Loucy (cell line): ENCODE measurements around the gene SRPRB.

ENCODE experiments used
- EZH2phosphoT487 ChIP-seq: fragments of 200-600 bp; IDR thresholded peaks from 2 replicates; pipeline ENCODE4 v1.6.1; 2018; ENCODE audit warnings: antibody characterized with exemption, mild to moderate bottlenecking, moderate library complexity, borderline replicate concordance
- TF ChIP-seq, protein P1 (sequence below): fragments of 200-600 bp; sonication (generic); conservative IDR thresholded peaks from 2 replicates; pipeline ENCODE4 v1.5.1; 2014; ENCODE audit warnings: mild to moderate bottlenecking, antibody characterized with exemption, low read length

DNA sequence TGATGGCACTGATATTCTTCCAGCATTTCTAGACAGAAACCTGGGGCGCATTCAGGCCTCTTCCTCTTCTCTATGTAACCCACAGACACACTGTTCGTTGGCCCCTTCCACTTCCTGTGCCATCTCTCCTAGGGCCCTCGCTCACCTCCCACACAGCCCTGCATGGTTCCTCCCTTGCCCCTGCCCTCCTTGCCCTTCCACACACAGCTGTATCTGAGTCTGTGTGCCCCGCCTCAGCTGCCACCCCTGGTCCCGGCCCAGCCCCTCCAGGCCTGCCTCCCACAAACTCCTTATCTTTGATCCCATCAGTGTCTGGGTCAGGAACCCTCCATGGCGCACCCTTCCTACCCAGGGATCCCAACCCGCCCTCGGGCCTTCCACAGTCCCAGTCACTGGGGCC is 52.2 kb downstream of the SRPRB start:
- TF ChIP-seq, protein P1, sequence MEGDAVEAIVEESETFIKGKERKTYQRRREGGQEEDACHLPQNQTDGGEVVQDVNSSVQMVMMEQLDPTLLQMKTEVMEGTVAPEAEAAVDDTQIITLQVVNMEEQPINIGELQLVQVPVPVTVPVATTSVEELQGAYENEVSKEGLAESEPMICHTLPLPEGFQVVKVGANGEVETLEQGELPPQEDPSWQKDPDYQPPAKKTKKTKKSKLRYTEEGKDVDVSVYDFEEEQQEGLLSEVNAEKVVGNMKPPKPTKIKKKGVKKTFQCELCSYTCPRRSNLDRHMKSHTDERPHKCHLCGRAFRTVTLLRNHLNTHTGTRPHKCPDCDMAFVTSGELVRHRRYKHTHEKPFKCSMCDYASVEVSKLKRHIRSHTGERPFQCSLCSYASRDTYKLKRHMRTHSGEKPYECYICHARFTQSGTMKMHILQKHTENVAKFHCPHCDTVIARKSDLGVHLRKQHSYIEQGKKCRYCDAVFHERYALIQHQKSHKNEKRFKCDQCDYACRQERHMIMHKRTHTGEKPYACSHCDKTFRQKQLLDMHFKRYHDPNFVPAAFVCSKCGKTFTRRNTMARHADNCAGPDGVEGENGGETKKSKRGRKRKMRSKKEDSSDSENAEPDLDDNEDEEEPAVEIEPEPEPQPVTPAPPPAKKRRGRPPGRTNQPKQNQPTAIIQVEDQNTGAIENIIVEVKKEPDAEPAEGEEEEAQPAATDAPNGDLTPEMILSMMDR: no peak
- no peak for TF ChIP-seq EZH2phosphoT487
